Prostate gland (tissue), 2 donors: Measurements from ENCODE around the gene CCR6.

Source experiments
- POLR2A ChIP-seq: fragments of 450-650 bp; IDR thresholded peaks from one replicate; pipeline ENCODE4 v1.6.1; 2016; ENCODE audit warnings: antibody characterized with exemption, mild to moderate bottlenecking
- TF ChIP-seq, protein P1 (sequence below), 4 experiments: fragments of 200-600 bp in 2 of 4; fragments of 450-650 bp in 2 of 4; sonication (generic) in 2 of 4; IDR thresholded peaks; 1 replicate in 3 of 4; 2 replicates in 1 of 4; pipeline ENCODE4 v1.5.1; 2016 to 2019; ENCODE audit warnings: antibody characterized with exemption in 4 of 4, mild to moderate bottlenecking in 2 of 4, moderate library complexity in 2 of 4

DNA sequence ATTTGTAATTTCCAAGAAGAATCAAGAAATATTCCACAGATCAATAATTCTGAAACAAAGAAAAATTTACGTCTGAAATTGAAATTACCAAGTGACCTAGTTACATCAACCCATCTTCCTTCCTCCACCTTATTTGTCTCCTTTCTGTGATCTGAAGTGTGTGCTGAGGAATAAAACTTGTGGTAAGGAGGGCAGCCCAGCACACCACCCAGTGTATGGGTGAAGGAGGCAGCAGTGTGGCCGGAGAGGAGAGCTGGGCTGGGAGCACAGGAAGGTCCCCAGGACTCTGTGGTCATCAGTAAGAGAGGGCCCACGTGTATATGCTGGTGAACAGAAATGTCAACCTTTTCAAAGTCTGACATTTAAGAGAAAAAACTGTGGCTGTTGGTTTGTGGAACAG is 11.3 kb upstream of the CCR6 start:
- TF ChIP-seq, protein P1, sequence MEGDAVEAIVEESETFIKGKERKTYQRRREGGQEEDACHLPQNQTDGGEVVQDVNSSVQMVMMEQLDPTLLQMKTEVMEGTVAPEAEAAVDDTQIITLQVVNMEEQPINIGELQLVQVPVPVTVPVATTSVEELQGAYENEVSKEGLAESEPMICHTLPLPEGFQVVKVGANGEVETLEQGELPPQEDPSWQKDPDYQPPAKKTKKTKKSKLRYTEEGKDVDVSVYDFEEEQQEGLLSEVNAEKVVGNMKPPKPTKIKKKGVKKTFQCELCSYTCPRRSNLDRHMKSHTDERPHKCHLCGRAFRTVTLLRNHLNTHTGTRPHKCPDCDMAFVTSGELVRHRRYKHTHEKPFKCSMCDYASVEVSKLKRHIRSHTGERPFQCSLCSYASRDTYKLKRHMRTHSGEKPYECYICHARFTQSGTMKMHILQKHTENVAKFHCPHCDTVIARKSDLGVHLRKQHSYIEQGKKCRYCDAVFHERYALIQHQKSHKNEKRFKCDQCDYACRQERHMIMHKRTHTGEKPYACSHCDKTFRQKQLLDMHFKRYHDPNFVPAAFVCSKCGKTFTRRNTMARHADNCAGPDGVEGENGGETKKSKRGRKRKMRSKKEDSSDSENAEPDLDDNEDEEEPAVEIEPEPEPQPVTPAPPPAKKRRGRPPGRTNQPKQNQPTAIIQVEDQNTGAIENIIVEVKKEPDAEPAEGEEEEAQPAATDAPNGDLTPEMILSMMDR (IDR thresholded peaks at IDR 0.05) = no peak
- no peak for TF ChIP-seq POLR2A
